Skeletal muscle tissue (tissue), 4 donors: Measurements from ENCODE around the gene FUT9. TPM values are rescaled to one million over a fixed set of nuclear protein-coding genes. Genes with fewer than 3 reads are reported as not detected.

Experiments used
- H3K27ac ChIP-seq: one replicate; pipeline ENCODE4 v1.7.0; 2013; ENCODE audit warnings: mild to moderate bottlenecking, low read depth, low read length, inconsistent platforms
- H3K27me3 ChIP-seq, 3 donors: one replicate each; pipeline ENCODE4 v1.7.0; 2013; ENCODE audit warnings: low read length in 3 of 3; ENCODE audit not compliant: control insufficient read depth in 3 of 3, insufficient read depth in 3 of 3
- H3K36me3 ChIP-seq, 3 donors: one replicate each; pipeline ENCODE4 v1.7.0; 2013; ENCODE audit warnings: low read length in 3 of 3; ENCODE audit not compliant: control insufficient read depth in 3 of 3, insufficient read depth in 3 of 3
- H3K4me1 ChIP-seq, 3 donors: one replicate each; pipeline ENCODE4 v1.7.0; 2013; ENCODE audit warnings: low read length in 3 of 3, mild to moderate bottlenecking in 3 of 3; ENCODE audit not compliant: control insufficient read depth in 3 of 3, insufficient read depth in 3 of 3
- H3K4me3 ChIP-seq, 3 donors: one replicate each; pipeline ENCODE4 v1.7.0; 2013; ENCODE audit warnings: low read length in 3 of 3
- H3K9ac ChIP-seq, 3 donors: one replicate each; pipeline ENCODE4 v1.7.0; 2013; ENCODE audit warnings: low read length in 3 of 3, mild to moderate bottlenecking in 3 of 3, moderate library complexity in 2 of 3, low read depth in 1 of 3
- H3K9me3 ChIP-seq, 3 donors: one replicate each; pipeline ENCODE4 v1.7.0; 2013; ENCODE audit warnings: low read length in 3 of 3; ENCODE audit not compliant: control insufficient read depth in 3 of 3
- total RNA-seq: library from RNA; depleted of rRNA; stranded (reverse); fragments of >200 nt; gene quantifications from one replicate; pipeline ENCODE4 v1.2.3, GENCODE V29; 2014
- donor health status: Osteomylitis.

The FUT9 gene
- total RNA-seq, 1 donor from 2014 or later, result under 0.01 TPM

DNA sequence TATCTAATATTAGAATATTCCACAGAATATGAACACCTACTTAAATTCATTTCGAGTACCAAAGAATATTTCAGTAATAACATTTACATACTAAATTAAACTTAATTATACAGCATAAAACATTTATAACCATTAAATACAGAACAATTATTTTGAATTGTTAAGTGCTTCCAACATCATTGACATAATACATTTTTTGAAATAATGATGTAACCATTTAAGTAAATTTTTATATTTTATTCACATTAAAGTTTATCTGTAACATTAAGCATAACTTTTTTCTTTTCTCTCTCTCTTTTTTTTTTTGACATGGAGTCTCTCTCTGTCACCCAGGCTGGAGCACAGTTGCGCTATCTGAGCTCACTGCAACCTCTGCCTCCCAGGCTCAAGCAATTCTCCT, 44.5 kb downstream of the FUT9 start:
- no peaks in the 10 kb centered on the region for H3K9me3 ChIP-seq
- no peaks in the 10 kb centered on the region for H3K27me3 ChIP-seq
- H3K4me3 ChIP-seq, result no peak overlapping the region
- no peak overlapping the region for H3K9ac ChIP-seq
- H3K27ac ChIP-seq, result no peak overlapping the region
- no peaks in the 10 kb centered on the region for H3K36me3 ChIP-seq
- no peaks in the 10 kb centered on the region for H3K4me1 ChIP-seq

GRCh38 chr6:96065213-96065612, 49.4 kb downstream of the FUT9 start:
- H3K27me3 ChIP-seq, result no peaks in the 10 kb centered on the region
- no peaks in the 10 kb centered on the region for H3K9me3 ChIP-seq
- H3K4me1 ChIP-seq, result no peaks in the 10 kb centered on the region
- no peak overlapping the region for H3K9ac ChIP-seq
- no peaks in the 10 kb centered on the region for H3K36me3 ChIP-seq
- H3K4me3 ChIP-seq, result no peak overlapping the region
- no peak overlapping the region for H3K27ac ChIP-seq

- H3K27me3 ChIP-seq, result no peaks in the 10 kb centered on the region
- H3K4me1 ChIP-seq, result no peaks in the 10 kb centered on the region
- H3K9me3 ChIP-seq, result no peaks in the 10 kb centered on the region
- no peak overlapping the region for H3K9ac ChIP-seq
- H3K27ac ChIP-seq, result no peak overlapping the region
- H3K36me3 ChIP-seq, result no peaks in the 10 kb centered on the region
- no peak overlapping the region for H3K4me3 ChIP-seq
Observed at GRCh38 chr6:96066376-96066775, 50.6 kb downstream of the FUT9 start.

DNA sequence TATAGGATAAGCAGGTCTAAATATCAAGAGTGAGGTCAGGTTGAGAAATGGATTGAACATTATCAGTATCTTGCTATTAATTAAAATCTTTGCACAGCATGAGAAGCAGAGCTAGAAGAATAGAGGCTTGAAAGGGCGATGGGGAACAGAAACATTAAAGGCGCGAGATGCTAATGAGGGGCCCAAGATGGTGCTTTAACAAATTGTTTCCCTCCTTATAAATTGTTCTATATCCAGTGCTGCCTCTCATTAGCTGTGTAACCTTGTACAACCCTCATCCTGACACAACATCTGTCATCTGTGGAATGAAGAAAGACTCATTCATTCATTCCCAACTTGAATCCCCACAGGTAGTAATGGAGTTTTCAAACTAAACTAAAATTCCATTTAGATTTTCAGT, 57.8 kb downstream of the FUT9 start:
- Histone ChIP-seq H3K27ac (no peak overlapping the region), H3K9ac (no peak overlapping the region), H3K27me3 (no peaks in the 10 kb centered on the region), H3K4me1 (no peaks in the 10 kb centered on the region), H3K9me3 (no peaks in the 10 kb centered on the region), H3K4me3 (no peak overlapping the region), H3K36me3 (no peaks in the 10 kb centered on the region)

GRCh38 chr6:96074006-96074405, 58.2 kb downstream of the FUT9 start:
- Histone ChIP-seq H3K9ac (no peak overlapping the region), H3K27ac (no peak overlapping the region), H3K4me3 (no peak overlapping the region), H3K36me3 (no peaks in the 10 kb centered on the region), H3K27me3 (no peaks in the 10 kb centered on the region), H3K4me1 (no peaks in the 10 kb centered on the region), H3K9me3 (no peaks in the 10 kb centered on the region)

DNA sequence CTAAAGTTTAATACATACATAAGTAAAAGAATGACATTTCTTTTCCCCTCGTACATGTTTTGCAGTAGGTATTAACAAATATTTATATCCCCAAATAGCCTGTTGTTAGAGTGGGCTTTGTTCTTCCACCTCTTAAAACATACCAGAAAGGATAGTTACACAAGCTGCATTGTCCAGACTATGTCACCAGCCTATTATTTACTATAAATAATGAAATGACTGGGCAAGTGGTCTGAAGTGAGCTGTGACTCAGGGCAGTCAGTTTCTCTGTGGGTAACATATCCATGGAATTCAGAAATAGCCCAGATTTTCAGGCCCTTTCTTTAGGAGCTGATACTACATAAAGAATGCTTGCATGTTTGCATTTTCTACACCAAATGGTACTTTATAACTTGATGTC, 60.1 kb downstream of the FUT9 start:
- H3K9ac ChIP-seq, result no peak overlapping the region
- no peaks in the 10 kb centered on the region for H3K36me3 ChIP-seq
- no peaks in the 10 kb centered on the region for H3K4me1 ChIP-seq
- H3K27ac ChIP-seq, result no peak overlapping the region
- H3K27me3 ChIP-seq, result no peaks in the 10 kb centered on the region
- no peaks in the 10 kb centered on the region for H3K9me3 ChIP-seq
- H3K4me3 ChIP-seq, result no peak overlapping the region

DNA sequence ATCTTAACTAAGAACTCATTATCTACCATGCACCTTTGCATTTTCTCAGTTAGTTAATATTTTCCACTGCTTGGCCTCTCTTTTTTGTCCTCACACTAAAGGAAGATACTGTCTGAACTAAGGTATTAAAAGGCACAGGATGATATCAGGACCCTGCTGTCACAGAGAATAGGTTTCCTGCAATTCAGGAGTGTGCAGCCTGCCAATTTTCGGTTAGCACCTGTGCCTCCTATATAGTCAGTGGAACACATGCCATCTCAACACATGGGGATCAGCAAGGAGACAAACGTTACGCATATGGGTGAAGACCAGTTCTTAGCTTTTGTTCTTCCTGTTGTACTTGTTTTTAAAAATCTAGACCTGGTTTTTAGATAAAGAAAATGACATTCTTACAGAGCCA, 71.0 kb downstream of the FUT9 start:
- Histone ChIP-seq H3K27ac (no peak overlapping the region), H3K9me3 (no peaks in the 10 kb centered on the region), H3K4me3 (no peak overlapping the region), H3K9ac (no peak overlapping the region), H3K36me3 (no peaks in the 10 kb centered on the region), H3K27me3 (no peaks in the 10 kb centered on the region), H3K4me1 (no peaks in the 10 kb centered on the region)

DNA sequence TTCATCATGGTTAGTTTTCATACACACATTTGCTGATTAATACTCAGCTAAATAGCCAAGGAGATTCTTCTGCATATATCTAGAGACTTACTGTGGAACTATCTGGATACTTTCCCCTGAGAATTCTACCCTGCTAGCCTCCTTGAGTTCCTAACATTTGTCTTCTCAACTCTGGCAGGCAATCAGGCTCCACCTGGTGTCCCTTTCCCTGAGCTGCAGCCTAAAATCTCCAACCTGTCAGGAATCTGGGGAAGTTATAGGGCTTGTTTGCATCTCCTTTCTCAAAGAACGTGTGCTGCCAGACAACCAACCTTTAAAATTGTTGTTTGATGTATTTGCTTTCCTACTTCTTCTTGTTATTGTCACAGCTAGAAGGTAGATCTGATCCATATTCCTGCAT, 73.4 kb downstream of the FUT9 start:
- no peaks in the 10 kb centered on the region for H3K27me3 ChIP-seq
- no peak overlapping the region for H3K4me3 ChIP-seq
- H3K9me3 ChIP-seq, result no peaks in the 10 kb centered on the region
- no peaks in the 10 kb centered on the region for H3K36me3 ChIP-seq
- H3K27ac ChIP-seq, result no peak overlapping the region
- H3K4me1 ChIP-seq, result no peaks in the 10 kb centered on the region
- no peak overlapping the region for H3K9ac ChIP-seq

GRCh38 chr6:96094077-96094476, 78.3 kb downstream of the FUT9 start:
- Histone ChIP-seq H3K4me3 (no peak overlapping the region), H3K4me1 (no peaks in the 10 kb centered on the region), H3K36me3 (no peaks in the 10 kb centered on the region), H3K9ac (no peak overlapping the region), H3K27ac (no peak overlapping the region), H3K9me3 (no peaks in the 10 kb centered on the region), H3K27me3 (no peaks in the 10 kb centered on the region)

DNA sequence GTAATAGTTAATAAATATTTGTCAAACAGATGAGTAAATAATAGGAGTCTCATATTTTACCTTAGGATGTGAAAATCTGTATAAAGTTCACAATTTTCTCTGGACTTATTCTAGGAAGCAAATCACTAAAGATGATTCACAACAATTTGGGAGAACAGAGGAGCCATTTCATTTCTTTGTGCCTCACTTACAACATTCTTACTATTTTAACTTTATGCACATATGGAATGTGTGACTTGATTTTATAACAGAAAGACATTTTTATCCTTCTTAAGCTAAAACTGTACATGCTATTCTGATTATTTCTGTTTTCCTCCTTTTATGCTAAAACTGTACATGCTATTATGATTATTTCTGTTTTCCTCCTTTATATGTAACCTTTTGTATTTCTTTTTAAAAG, 83.3 kb downstream of the FUT9 start:
- Histone ChIP-seq H3K9ac (no peak overlapping the region), H3K4me1 (no peaks in the 10 kb centered on the region), H3K4me3 (no peak overlapping the region), H3K36me3 (no peaks in the 10 kb centered on the region), H3K9me3 (no peaks in the 10 kb centered on the region), H3K27me3 (no peaks in the 10 kb centered on the region), H3K27ac (no peak overlapping the region)

DNA sequence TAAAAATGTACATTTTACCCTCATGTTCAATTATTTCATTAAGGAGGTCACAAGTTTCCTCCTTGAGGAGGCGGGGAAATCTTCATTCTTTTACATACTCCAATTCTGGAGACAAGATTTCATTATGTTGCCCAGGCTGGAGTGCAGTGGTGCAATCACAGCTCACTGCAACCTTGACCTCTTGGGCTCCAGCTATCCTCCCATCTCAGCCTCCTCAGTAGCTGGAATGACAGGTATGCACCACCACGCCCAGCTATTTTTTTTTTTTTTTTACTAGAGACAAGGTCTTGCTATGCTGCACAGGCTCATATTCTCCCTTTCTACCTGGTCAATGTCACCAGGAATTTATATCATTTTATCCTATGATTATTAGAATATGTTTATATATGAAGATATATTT, 85.8 kb downstream of the FUT9 start:
- Histone ChIP-seq H3K27me3 (no peaks in the 10 kb centered on the region), H3K9me3 (no peaks in the 10 kb centered on the region), H3K27ac (no peak overlapping the region), H3K36me3 (no peaks in the 10 kb centered on the region), H3K4me3 (no peak overlapping the region), H3K4me1 (no peaks in the 10 kb centered on the region), H3K9ac (no peak overlapping the region)
